HepG2 (cell line): ENCODE results near the gene PLSCR5. TPM values are rescaled to one million over a fixed set of nuclear protein-coding genes. Genes with fewer than 3 reads are reported as not detected.

Source experiments
- ATAD3A ChIP-seq: sonication (generic); formaldehyde crosslinking; IDR thresholded peaks from 2 replicates; pipeline ENCODE4 v1.4.0; 2020; ENCODE audit warnings: missing genetic modification reagents
- HHEX ChIP-seq: IDR thresholded peaks from 2 replicates; pipeline ENCODE4 v1.6.1; 2016; ENCODE audit warnings: control low read depth
- HOXA3 ChIP-seq: sonication (generic); formaldehyde crosslinking; IDR thresholded peaks from 2 replicates; pipeline ENCODE4 v1.5.0; 2020; ENCODE audit warnings: missing genetic modification reagents
- MAFF ChIP-seq: IDR thresholded peaks from 2 replicates; pipeline ENCODE4 v1.6.1; 2011; ENCODE audit warnings: low read depth, low read length, improper control_type of control experiment
- MED1 ChIP-seq: sonication (generic); formaldehyde crosslinking; IDR thresholded peaks from 2 replicates; pipeline ENCODE4 v1.4.0; 2020; ENCODE audit warnings: missing genetic modification reagents
- MEIS2 ChIP-seq: sonication (generic); formaldehyde crosslinking; IDR thresholded peaks from 2 replicates; pipeline ENCODE4 v1.9.0; 2021; ENCODE audit warnings: mild to moderate bottlenecking, missing genetic modification reagents
- MNT ChIP-seq: fragments of 450-650 bp; IDR thresholded peaks from 2 replicates; pipeline ENCODE4 v1.6.1; 2016
- NFAT5 ChIP-seq: sonication (generic); formaldehyde crosslinking; IDR thresholded peaks from 2 replicates; pipeline ENCODE4 v1.4.0; 2020; ENCODE audit warnings: missing genetic modification reagents
- NFATC3 ChIP-seq: sonication (generic); formaldehyde crosslinking; IDR thresholded peaks from 2 replicates; pipeline ENCODE4 v1.5.1; 2020; ENCODE audit warnings: mild to moderate bottlenecking, missing genetic modification reagents
- PPARG ChIP-seq: conservative IDR thresholded peaks from 2 replicates; pipeline ENCODE4 v1.6.1; 2016; ENCODE audit warnings: missing biosample characterization, missing genetic modification reagents
- RBM39 ChIP-seq: fragments of 200-400 bp; formaldehyde crosslinking; IDR thresholded peaks from one replicate; pipeline ENCODE4 v1.6.1; 2018; ENCODE audit warnings: antibody characterized with exemption, mild to moderate bottlenecking, low read depth, low read length; ENCODE audit not compliant: poor library complexity, severe bottlenecking
- ZBTB20 ChIP-seq: sonication (generic); formaldehyde crosslinking; IDR thresholded peaks from 2 replicates; pipeline ENCODE4 v1.8.1; 2023; ENCODE audit warnings: missing genetic modification reagents, low read depth, mild to moderate bottlenecking, borderline replicate concordance
- ZFP37 ChIP-seq: sonication (generic); formaldehyde crosslinking; IDR thresholded peaks from 2 replicates; pipeline ENCODE4 v1.4.0; 2020; ENCODE audit warnings: missing genetic modification reagents, borderline replicate concordance
- ZNF17 ChIP-seq: sonication (generic); formaldehyde crosslinking; IDR thresholded peaks from 2 replicates; pipeline ENCODE4 v1.5.0; 2020; ENCODE audit warnings: mild to moderate bottlenecking, missing genetic modification reagents
- ZSCAN30 ChIP-seq: sonication (generic); formaldehyde crosslinking; IDR thresholded peaks from 2 replicates; pipeline ENCODE4 v1.5.0; 2020; ENCODE audit warnings: mild to moderate bottlenecking, missing genetic modification reagents
- polyA plus RNA-seq, 8 experiments: library from polyadenylated mRNA; depleted of rRNA in 3 of 8; stranded (reverse) in 7 of 8; unstranded in 1 of 8; fragments of >200 nt; fragmentation: Illumina TruSeq in 4 of 8; extraction: Trizol in 4 of 8; gene quantifications; 2 replicates each; pipeline versions ENCODE4 v1.2.1 to v1.2.3, GENCODE V29; 2011 to 2016; ENCODE audit warnings: low read depth in 4 of 8, missing spikeins in 1 of 8, mixed read lengths in 1 of 8; ENCODE audit not compliant: insufficient read depth in 1 of 8
- total RNA-seq, 5 experiments: library from RNA; depleted of rRNA; stranded (reverse); fragments of >200 nt; fragmentation: Illumina TruSeq; extraction: Trizol; gene quantifications; 2 replicates each; pipeline ENCODE4 v1.2.3, GENCODE V29; 2016; ENCODE audit warnings: low read depth in 1 of 5
- TF ChIP-seq, protein P1 (sequence below): sonication (generic); formaldehyde crosslinking; IDR thresholded peaks from 2 replicates; pipeline ENCODE4 v1.4.0; 2020; ENCODE audit warnings: mild to moderate bottlenecking, missing genetic modification reagents
- TF ChIP-seq, protein P2 (sequence below): sonication (generic); formaldehyde crosslinking; IDR thresholded peaks from 2 replicates; pipeline ENCODE4 v1.4.0; 2020; ENCODE audit warnings: mild to moderate bottlenecking, missing genetic modification reagents
- TF ChIP-seq, protein P3 (sequence below): sonication (generic); formaldehyde crosslinking; IDR thresholded peaks from 2 replicates; pipeline ENCODE4 v1.4.0; 2020; ENCODE audit warnings: missing genetic modification reagents

Gene PLSCR5
- total and polyA plus RNA-seq, 2 of the 13 experiments (the other 11 are each of a cell fraction or from before 2014, with no cell fraction given) = 0.50 TPM; not detected in 1

DNA sequence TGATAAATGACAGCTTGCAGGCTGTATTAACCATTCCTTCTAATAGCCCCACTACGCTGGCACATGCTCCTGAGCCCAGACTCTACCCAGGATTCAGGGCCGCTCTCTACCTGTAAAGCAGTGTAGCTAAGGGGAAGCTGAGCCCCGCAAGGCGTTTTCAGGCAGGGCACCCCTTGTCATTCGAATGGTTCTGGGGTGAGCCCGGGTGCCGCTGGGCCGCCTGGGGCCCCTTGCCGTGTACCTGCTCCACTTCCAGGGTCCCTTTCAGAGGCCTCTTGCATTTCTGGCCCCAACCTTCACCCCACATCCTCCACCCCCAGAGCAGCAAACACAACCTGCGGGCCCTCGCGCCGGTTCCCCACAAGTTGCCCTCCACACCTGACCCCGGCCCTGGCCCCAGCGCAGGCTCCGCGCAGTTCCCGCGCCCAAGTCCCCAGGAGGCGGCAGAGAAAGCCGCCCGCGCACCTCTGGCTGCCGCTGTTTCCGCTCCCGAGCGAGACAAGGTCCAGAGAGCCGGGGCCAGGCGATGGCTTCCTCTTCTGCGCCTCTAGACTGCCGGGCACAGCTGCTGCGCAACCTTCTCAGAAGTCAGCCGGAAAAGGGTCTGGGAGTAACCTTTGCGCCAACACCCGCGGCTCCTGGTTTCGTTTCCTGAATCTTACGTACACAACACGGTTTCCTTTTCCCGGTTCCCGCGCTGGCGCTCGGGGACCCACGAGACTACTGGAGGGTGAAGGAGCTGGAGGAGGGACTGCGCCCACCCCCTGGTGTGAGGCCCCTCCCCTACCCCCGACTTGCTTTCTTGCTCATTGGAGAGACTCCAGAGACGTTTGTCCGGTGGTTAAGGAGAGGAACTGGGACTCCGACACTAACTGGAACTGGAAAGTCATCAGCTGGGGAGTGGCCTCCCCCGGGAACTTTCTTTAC, 60.9 kb downstream of the PLSCR5 start, which contains the start of gene PLSCR1 (continued):
- TF ChIP-seq, protein P1, sequence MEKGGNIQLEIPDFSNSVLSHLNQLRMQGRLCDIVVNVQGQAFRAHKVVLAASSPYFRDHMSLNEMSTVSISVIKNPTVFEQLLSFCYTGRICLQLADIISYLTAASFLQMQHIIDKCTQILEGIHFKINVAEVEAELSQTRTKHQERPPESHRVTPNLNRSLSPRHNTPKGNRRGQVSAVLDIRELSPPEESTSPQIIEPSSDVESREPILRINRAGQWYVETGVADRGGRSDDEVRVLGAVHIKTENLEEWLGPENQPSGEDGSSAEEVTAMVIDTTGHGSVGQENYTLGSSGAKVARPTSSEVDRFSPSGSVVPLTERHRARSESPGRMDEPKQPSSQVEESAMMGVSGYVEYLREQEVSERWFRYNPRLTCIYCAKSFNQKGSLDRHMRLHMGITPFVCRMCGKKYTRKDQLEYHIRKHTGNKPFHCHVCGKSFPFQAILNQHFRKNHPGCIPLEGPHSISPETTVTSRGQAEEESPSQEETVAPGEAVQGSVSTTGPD (CRISPR knock-in tag) = peak; percentile 26; the same call in 1 of the 2 replicates
- no peak for TF ChIP-seq ZFP37
- no peak for TF ChIP-seq ZSCAN30
- peak; percentile 62 for TF ChIP-seq MED1 (CRISPR knock-in tag)
- peak; percentile 76 for TF ChIP-seq RBM39
- TF ChIP-seq MEIS2 = no peak; the same call in 1 of the 2 replicates
- no peak for TF ChIP-seq ZNF17 (CRISPR knock-in tag)
- TF ChIP-seq HHEX (CRISPR knock-in tag) = no peak
- TF ChIP-seq HOXA3 (CRISPR knock-in tag) = peak; percentile 78
- TF ChIP-seq NFATC3 (CRISPR knock-in tag) = no peak; the same call in 1 of the 2 replicates
- TF ChIP-seq ZBTB20 (CRISPR knock-in tag) = 0 out of 2 replicates have a peak, but pooled peaks have one; percentile 45
- TF ChIP-seq MNT = no peak
- TF ChIP-seq, protein P2, sequence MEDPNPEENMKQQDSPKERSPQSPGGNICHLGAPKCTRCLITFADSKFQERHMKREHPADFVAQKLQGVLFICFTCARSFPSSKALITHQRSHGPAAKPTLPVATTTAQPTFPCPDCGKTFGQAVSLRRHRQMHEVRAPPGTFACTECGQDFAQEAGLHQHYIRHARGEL = no peak
- no peak for TF ChIP-seq NFAT5 (CRISPR knock-in tag)
- TF ChIP-seq ATAD3A (CRISPR knock-in tag) = no peak
- no peak for TF ChIP-seq PPARG (CRISPR knock-in tag)
- TF ChIP-seq, protein P3, sequence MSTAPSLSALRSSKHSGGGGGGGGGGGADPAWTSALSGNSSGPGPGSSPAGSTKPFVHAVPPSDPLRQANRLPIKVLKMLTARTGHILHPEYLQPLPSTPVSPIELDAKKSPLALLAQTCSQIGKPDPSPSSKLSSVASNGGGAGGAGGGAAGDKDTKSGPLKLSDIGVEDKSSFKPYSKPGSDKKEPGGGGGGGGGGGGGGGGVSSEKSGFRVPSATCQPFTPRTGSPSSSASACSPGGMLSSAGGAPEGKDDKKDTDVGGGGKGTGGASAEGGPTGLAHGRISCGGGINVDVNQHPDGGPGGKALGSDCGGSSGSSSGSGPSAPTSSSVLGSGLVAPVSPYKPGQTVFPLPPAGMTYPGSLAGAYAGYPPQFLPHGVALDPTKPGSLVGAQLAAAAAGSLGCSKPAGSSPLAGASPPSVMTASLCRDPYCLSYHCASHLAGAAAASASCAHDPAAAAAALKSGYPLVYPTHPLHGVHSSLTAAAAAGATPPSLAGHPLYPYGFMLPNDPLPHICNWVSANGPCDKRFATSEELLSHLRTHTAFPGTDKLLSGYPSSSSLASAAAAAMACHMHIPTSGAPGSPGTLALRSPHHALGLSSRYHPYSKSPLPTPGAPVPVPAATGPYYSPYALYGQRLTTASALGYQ (CRISPR knock-in tag) = peak; percentile 50; the same call in 1 of the 2 replicates
- TF ChIP-seq MAFF = no peak
